Measurements from ENCODE around the gene CLDN9.
A peak's percentile ranks its signal among the peaks of the same experiment; 100 is the strongest.
"Not testable (repeated sequence)": the region's sequence is repeated elsewhere in the genome, so short reads cannot be mapped to it uniquely, and the experiment has no call there.

Gene CLDN9

GRCh38 chr16:3035972-3036725, 23.4 kb downstream of the CLDN9 start:
- peak; percentile 52 for DNase-seq

DNA sequence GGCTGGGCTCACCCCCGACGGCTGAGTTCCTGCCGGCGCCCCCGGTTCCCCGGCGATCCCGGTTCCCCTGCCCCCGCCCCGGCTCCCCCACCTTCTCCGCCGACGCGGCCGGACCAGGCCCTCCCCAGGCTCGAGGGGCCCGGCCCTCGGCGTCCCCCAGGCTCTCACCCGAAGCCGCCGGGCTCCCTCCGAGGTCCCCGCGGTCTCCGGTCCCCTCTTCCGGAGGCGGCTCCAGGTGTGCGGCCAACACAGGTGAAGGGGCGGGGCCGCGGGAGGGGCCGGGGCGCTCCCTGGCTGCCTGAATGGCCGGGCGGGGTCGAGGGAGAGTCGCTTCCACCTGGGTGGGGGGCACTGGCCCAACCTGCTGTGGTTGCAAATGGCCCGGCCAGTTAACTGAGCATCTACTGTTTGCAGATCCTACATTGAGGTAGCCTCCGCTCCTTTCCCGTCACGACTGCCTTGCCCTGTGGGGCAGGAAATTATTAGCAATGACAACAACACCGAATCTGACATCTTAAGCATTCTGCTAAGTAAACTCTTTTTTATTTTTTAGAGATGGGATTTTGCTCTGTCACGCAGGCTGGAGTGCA, 24.1 kb downstream of the CLDN9 start, which contains the start of gene BICDL2:
TSS of gene BICDL2 (minus strand) at position 219 of the 590 bp plus-strand sequence. CDS start 1,448 bp downstream, outside the sequence.
- DNase-seq, result peak; percentile 66

DNA sequence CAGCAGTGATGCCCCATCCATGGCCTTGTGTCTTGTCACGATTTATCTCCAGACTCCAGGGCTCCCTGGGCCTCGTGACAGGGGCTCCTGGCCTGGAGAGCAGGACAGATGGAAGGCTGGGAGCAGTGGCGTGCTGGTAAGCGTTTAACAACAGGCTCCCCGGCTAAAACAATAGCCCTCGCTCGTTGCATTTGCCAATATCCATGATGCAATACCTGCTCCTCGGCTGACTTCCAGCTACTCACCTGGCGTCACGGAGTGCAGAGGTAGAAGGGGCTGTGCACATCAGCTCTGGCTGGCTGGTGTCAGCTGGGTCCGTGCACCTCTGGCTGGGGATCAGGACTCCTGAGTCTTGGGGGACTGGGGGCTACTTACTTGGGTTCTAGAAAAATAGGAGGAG, 25.5 kb downstream of the CLDN9 start:
- peak; percentile 91 for DNase-seq

- DNase-seq, result no peak
Observed at GRCh38 chr16:3038896-3039295, 26.2 kb downstream of the CLDN9 start.

- no peak for DNase-seq
Observed at GRCh38 chr16:3042376-3042775, 29.7 kb downstream of the CLDN9 start.

- DNase-seq, result no peak
Observed at GRCh38 chr16:3044708-3045107, 32.0 kb downstream of the CLDN9 start.

DNA sequence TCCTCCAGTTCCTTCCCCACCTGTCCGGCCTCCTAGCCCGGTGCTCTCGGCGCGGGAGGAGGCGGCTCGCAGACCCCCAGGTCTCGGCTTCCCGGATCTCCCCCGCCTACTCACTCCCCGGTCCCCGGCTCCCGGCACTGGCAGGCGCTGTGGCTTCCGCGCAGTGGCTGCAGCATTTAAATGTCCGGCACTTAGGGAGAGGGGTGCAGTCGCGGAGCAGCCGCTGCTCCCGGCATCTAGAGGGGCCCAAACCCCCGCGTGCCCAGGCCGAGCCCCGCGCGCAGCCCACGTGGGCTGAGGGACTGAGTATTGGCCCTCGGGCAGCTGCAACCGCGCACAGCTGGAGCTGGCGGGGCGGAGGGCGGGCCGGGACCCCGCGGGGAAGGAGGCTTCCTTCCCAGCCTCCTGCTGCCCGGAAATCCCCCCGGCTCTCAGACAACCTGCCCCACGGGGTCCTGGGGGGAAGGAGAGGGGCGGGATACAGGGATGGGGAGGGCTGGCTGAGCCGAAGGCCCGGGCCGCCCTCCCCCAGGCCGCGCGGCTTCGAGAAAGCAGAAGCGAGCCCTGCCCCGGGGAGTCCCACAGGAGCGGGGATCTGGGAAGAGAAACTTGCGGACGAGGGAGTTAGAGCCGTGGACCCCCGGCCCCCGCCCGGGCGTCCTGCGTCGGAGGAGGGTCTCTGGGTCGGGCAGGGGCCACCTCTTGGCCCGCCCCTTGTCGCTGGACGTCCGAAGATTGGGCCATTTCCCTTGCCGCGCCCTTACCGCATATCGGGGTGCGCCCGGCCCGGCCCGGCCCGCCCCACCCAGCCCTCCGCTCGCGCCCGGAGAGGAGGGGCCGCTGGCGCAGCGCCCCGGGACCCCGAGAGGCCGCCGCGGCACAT, 33.3 kb downstream of the CLDN9 start, which contains the start of gene MMP25:
TSS of gene MMP25 (plus strand) at position 804 of the 883 bp plus-strand sequence. CDS start 357 bp downstream, outside the sequence.
- DNase-seq, result peak; percentile 64

GRCh38 chr16:3046641-3047386, 34.1 kb downstream of the CLDN9 start:
- no peak for DNase-seq

DNA sequence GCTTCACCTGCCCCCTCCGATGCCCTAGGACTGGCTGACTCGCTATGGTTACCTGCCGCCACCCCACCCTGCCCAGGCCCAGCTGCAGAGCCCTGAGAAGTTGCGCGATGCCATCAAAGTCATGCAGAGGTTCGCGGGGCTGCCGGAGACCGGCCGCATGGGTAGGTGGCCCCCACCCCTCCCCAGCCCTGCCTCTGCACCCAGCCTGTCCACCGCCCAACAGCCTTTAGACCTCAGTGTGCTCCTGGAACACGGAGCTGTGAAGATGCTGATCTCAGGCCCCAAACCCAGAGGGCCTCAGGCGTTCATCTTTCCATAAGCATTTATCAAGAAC, 34.6 kb downstream of the CLDN9 start:
- no peak for DNase-seq

DNA sequence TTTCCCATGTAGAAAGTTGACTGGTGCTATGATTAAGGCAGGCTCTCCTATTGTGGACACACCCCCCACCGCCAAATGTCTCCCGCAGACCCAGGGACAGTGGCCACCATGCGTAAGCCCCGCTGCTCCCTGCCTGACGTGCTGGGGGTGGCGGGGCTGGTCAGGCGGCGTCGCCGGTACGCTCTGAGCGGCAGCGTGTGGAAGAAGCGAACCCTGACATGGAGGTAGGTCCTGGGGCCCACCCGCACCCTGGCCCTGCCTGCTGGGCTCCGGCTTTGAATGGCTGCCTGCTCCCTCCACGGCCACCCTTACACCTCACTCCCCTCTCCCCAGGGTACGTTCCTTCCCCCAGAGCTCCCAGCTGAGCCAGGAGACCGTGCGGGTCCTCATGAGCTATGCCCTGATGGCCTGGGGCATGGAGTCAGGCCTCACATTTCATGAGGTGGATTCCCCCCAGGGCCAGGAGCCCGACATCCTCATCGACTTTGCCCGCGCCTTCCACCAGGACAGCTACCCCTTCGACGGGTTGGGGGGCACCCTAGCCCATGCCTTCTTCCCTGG, 37.3 kb downstream of the CLDN9 start:
- no peak for DNase-seq

- no peak for DNase-seq
Observed at GRCh38 chr16:3050487-3050886, 37.8 kb downstream of the CLDN9 start.

GRCh38 chr16:3051009-3051408, 38.3 kb downstream of the CLDN9 start:
- DNase-seq, result peak; percentile 33

DNA sequence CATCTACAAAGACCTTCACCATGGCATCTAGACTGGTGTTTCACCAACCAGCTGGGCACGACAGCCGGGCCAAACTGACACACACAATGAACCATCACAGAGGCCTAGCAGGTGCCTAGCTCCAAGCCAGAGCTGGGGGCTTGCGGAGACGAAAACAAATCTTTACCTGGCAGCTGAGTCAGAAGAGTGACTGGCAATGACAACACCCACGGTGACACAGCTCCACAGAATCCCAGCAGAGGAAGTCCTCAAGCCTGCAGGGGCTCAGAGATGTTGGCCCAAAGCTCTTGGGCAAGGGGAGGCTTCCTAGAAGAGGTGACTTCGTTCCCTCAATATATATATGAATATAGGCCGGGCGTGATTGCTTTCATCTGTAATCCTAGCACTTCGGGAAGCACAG, 38.8 kb downstream of the CLDN9 start:
- no peak for DNase-seq

DNA sequence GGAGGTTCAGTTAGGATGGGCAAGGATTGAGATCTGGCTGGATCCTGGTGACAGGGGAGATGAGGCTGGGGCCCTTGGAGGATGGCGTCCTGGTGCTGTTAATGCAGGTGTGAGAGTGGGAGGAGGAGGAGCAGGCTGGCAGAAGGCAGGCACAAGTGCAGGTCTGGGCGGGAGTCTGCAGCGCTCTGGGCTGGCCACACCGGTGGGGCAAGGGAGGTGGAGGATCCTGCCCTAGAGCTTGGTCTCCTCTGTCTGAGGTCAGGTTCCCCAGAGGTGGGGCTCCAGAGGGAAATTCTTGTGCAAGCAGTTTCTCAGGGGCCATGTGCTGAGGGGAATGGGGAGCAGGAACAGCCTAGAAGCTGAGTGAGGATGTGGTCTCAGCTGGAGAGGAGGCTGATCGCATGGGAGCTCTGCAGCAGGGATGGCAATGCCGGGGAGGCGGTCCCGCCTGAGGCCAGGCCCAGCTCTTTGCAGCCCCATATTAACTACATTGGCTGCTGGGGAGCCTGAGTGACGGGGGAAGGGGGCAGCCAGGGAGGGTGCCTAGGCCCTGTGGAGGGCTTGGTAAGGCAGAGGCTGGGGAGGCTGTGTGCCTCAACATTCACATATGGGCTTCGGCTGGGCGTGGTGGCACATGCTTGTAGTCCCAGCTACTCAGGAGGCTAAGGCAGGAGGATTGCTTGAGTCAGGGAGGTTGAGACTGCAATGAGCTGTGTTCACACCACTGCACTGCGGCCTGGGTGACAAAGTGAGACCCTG, 40.0 kb downstream of the CLDN9 start:
- DNase-seq, result not testable (repeated sequence)

DNA sequence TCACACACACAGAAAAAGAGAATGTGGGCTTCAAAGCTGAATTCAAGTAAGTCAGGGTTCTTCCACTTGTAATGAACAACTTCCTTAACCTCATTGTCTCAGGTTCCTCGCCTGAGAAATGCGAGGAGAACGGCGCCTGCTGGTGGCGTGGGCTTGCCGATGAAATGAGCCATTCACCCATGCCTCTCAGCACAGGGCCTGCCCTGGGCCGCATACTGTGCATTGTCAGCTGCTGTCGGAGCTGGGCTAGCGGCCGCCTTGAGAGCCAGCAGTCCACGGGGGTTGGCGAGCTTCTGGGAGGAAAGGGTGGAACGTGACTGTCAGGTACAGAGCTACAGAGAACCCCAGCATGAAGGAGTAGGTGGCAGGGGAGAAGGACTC, 40.6 kb downstream of the CLDN9 start:
- DNase-seq, result not testable (repeated sequence)

DNA sequence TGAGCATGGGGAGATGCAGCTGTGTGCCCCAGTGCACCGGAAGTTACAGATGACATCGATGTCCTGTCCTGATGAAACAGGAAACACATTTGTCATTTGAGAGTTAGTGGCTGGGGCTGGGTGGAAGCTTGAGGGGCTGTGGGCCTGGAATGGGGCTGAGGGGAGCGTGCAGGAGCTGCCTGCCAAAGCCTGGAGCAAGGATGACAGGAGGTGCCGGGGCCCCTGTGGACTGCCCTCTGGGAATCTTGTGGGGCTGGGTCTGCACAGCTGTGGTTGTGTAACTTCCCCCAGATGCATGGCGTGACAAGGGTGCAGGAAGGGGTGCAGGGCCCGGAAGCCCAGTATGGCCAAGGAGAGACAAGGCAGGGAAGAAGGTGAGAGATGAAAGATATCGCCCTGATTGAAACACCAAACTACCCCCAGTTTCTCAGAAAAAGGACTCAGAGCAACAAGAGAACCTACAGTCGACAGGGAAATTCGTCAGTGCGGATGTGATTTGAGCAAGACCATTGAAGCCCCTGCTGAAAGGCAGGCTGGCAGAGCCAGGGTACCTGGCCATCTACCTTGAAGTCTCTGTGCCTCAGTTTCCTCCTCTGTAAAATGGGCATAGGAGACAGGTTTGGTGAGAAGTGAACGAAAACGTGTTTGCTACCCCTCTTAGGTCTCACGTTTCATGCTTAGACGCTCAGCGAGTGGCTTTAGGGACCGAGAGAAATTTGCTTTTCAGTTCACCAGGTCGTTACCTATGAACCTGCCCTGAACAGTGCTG, 42.4 kb downstream of the CLDN9 start:
- no peak for DNase-seq

DNA sequence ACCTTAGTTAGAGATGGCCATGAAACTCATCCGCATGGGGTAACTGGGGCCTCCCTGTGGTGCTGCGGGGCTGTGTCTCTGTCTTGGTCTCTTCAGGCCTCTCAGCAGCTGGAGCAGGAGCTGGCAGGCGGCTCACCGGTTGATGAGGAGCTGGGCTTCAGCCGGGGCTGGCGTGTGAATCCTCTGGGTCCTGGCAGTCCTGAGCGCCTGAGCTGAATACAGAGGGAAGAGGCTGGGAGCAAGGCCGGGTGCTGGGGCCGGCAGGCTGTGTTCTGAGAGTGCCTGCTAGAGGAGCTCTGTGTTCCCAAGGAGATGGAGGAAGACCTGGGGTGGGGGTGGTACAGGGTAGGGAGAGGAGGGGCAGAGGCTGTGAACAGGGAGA, 43.0 kb downstream of the CLDN9 start:
- not testable (repeated sequence) for DNase-seq

GRCh38 chr16:3056336-3057180, 43.8 kb downstream of the CLDN9 start:
- DNase-seq, result no peak

DNA sequence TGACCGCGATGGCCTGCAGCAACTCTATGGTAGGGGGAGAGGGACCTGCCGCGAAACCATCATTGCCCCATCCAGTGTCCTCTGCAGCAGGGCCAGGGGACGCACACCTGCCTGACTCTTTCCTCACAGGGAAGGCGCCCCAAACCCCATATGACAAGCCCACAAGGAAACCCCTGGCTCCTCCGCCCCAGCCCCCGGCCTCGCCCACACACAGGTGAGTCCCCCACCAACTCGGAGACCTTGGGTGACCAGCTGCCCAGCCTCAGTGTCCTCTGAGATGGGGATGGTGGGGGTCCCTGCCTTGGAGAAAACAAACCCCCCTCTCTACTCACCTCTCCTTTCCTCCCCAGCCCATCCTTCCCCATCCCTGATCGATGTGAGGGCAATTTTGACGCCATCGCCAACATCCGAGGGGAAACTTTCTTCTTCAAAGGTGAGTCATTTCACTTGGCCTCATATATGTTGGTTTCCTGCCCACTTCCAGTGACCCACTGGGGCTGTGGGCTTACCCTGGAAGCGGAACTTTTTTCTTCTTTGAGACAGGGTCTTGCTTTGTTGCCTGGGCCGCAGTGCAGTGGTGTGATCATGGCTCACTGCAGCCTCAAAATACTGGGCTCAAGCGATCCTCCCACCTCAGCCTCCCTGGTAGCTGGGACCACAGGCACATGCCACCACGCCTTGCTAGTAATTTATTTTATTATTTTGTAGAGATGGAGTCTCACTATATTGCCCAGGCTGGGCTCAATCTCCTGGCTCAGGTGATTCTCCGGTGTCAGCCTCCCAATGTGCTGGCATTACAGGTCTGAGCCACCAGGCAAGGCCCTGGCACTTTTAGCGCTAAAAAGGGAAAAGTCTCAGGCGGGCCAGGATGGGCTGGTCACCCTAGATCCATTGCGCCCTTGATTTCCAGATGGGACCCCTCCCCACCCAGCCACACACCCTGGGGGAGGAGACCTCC, 44.7 kb downstream of the CLDN9 start:
- no peak for DNase-seq

Data from NCI-H69 (cell line).